ENCODE data around the gene OFD1. TPM values are rescaled to one million over a fixed set of nuclear protein-coding genes. Genes with fewer than 3 reads are reported as not detected.

Gene OFD1
- total RNA-seq, 1 donor from 2014 or later = 37.7 TPM

GRCh38 chrX:13797512-13797911 lies 63.0 kb downstream of the OFD1 start:
- no peak overlapping the region for H3K27ac Mint-ChIP-seq
- no peak for DNase-seq (ENCODE audit: extremely low spot score, unreplicated experiment)
- no peaks in the 10 kb centered on the region for H3K4me1 Mint-ChIP-seq (ENCODE audit: unreplicated experiment)
- no peaks in the 10 kb centered on the region for H3K9me3 Mint-ChIP-seq
- H3K27me3 Mint-ChIP-seq = no peaks in the 10 kb centered on the region
- TF ChIP-seq, protein P1, sequence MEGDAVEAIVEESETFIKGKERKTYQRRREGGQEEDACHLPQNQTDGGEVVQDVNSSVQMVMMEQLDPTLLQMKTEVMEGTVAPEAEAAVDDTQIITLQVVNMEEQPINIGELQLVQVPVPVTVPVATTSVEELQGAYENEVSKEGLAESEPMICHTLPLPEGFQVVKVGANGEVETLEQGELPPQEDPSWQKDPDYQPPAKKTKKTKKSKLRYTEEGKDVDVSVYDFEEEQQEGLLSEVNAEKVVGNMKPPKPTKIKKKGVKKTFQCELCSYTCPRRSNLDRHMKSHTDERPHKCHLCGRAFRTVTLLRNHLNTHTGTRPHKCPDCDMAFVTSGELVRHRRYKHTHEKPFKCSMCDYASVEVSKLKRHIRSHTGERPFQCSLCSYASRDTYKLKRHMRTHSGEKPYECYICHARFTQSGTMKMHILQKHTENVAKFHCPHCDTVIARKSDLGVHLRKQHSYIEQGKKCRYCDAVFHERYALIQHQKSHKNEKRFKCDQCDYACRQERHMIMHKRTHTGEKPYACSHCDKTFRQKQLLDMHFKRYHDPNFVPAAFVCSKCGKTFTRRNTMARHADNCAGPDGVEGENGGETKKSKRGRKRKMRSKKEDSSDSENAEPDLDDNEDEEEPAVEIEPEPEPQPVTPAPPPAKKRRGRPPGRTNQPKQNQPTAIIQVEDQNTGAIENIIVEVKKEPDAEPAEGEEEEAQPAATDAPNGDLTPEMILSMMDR (conservative IDR thresholded peaks at IDR 0.05) = no peak
- H3K4me3 Mint-ChIP-seq = no peak overlapping the region
- H3K36me3 Mint-ChIP-seq = no peaks in the 10 kb centered on the region

DNA sequence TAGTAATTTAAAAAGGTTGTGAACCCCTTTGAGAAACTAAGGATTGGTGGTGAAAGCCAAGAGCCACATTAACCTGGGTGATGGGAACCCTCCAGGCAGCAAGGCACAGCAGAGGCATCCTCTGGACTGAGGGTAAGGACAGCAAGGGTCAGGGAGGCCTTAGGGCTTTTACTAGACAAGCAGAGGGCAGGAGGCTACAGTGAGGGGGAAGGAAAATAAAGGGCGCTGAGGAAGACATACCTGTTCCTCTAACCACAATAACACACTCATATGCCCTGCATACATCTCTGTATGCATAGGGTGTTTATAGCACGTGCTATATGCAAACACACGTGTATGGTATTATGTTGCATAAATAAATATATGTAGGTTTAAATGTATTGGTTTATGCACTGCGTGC lies 63.6 kb downstream of the OFD1 start:
- H3K27ac Mint-ChIP-seq = no peak overlapping the region
- no peaks in the 10 kb centered on the region for H3K36me3 Mint-ChIP-seq
- H3K27me3 Mint-ChIP-seq = no peaks in the 10 kb centered on the region
- DNase-seq (ENCODE audit: extremely low spot score, unreplicated experiment) = no peak
- no peaks in the 10 kb centered on the region for H3K4me1 Mint-ChIP-seq (ENCODE audit: unreplicated experiment)
- TF ChIP-seq, protein P1 (conservative IDR thresholded peaks at IDR 0.05) = no peak
- no peaks in the 10 kb centered on the region for H3K9me3 Mint-ChIP-seq
- no peak overlapping the region for H3K4me3 Mint-ChIP-seq

GRCh38 chrX:13803116-13803515 lies 68.6 kb downstream of the OFD1 start:
- no peaks in the 10 kb centered on the region for H3K36me3 Mint-ChIP-seq
- H3K9me3 Mint-ChIP-seq = peaks cover 9% of the 10 kb centered on the region
- H3K4me3 Mint-ChIP-seq = no peak overlapping the region
- TF ChIP-seq, protein P1 (conservative IDR thresholded peaks at IDR 0.05) = no peak
- H3K27me3 Mint-ChIP-seq = no peaks in the 10 kb centered on the region
- H3K27ac Mint-ChIP-seq = no peak overlapping the region
- DNase-seq (ENCODE audit: extremely low spot score, unreplicated experiment) = no peak
- no peaks in the 10 kb centered on the region for H3K4me1 Mint-ChIP-seq (ENCODE audit: unreplicated experiment)

GRCh38 chrX:13805241-13805640 lies 70.7 kb downstream of the OFD1 start:
- H3K36me3 Mint-ChIP-seq = no peaks in the 10 kb centered on the region
- H3K9me3 Mint-ChIP-seq = peaks cover 9% of the 10 kb centered on the region
- no peak for DNase-seq (ENCODE audit: extremely low spot score, unreplicated experiment)
- H3K27ac Mint-ChIP-seq = no peak overlapping the region
- H3K4me1 Mint-ChIP-seq (ENCODE audit: unreplicated experiment) = no peaks in the 10 kb centered on the region
- H3K27me3 Mint-ChIP-seq = no peaks in the 10 kb centered on the region
- H3K4me3 Mint-ChIP-seq = no peak overlapping the region
- TF ChIP-seq, protein P1 (conservative IDR thresholded peaks at IDR 0.05) = no peak

- Mint-ChIP-seq H3K9me3 (peaks cover 9% of the 10 kb centered on the region), H3K36me3 (no peaks in the 10 kb centered on the region), H3K27me3 (no peaks in the 10 kb centered on the region), H3K27ac (no peak overlapping the region), H3K4me1 (ENCODE audit: unreplicated experiment) (no peaks in the 10 kb centered on the region), H3K4me3 (no peak overlapping the region)
- no peak for DNase-seq (ENCODE audit: extremely low spot score, unreplicated experiment)
- TF ChIP-seq, protein P1 (conservative IDR thresholded peaks at IDR 0.05) = no peak
These were observed 73.7 kb downstream of the OFD1 start for GRCh38 chrX:13808293-13808692.

GRCh38 chrX:13808865-13809264 lies 74.3 kb downstream of the OFD1 start:
- H3K9me3 Mint-ChIP-seq = peaks cover 4% of the 10 kb centered on the region
- H3K36me3 Mint-ChIP-seq = no peaks in the 10 kb centered on the region
- TF ChIP-seq, protein P1 (conservative IDR thresholded peaks at IDR 0.05) = no peak
- DNase-seq (ENCODE audit: extremely low spot score, unreplicated experiment) = no peak
- no peaks in the 10 kb centered on the region for H3K27me3 Mint-ChIP-seq
- no peaks in the 10 kb centered on the region for H3K4me1 Mint-ChIP-seq (ENCODE audit: unreplicated experiment)
- H3K4me3 Mint-ChIP-seq = no peak overlapping the region
- no peak overlapping the region for H3K27ac Mint-ChIP-seq
